ENCODE data around the gene CTBP2.
"Not testable (repeated sequence)": the region's sequence is repeated elsewhere in the genome, so short reads cannot be mapped to it uniquely, and the experiment has no call there.

Gene CTBP2

DNA sequence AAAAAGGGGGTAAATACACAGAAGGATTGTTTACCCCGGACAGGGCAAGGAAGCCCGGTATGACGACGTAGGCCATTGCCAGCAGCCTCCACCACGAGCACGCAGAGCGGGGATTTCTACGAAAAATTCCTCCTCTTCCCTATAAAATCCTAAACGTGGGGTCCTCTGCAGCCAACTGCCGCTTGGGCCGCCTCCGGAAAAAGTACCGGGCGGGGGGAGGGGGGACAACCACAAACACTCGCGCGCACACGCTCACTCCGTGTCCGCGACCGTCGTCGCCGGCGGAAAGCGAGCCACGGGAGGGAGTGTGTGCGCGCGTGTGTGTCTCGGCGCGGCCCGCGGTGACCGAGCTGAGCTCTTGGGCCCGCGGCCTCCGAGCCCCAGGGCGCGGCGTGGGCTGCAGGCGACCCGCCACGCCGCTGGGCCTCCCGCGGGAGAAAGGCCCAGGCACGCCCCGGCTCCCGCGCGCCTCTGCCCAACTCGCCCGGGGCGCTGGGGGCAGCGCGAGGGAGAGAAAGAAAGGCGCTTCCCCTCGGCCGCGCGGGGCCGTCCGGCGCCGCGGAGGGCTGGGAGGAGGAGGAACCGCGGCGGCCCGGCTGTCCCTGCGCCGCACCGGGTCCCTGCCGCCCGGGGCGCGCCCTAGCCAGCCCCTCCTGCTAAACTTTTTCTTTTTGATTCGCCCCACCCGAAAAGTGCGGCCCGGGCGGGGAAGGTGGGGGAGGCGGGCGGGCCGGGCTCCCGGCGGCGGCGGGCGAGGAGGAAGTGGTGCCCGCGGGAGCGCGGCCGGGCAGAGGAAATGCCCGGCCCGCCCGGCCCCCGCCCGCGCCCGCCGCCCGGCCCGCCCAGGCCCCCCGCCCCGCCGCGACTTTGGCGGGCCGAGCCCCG, 1.5 kb downstream of the CTBP2 start:
- no peak for DNase-seq (ENCODE audit: low read depth)

DNA sequence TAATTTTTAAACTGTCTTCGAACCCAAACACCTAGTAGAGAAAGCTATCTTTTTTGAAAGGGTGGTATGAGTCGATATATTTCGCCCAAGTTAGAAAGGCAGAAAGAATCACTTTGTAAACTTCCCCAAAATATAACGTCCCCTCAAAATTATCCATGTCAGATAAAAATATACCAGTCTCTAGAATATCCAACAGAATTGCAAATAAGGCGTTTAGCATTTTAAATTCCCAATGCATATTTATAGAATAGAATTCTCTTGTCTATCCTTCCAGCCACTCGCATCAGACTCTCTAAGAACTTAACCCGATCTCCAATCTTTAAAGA, 2.1 kb downstream of the CTBP2 start:
- DNase-seq (ENCODE audit: low read depth), result no peak

DNA sequence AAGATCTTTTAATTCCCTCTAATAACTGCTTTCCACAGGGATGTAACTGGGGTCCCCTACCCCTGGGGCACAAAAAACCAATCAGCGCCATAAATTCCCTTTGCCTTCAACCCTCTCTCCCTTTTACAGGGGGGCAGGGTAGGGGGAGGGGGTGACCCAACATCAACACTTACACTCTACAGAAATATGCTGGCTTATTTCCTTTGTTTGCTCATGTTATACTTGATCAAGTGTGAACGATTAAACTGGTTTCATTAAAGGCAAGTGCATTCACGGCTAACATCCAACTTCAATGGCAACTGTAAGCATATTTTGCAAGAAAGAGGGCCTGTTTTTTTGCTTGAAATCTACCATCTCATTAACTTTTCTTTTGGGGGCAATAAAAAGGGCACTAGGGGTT, 2.9 kb downstream of the CTBP2 start:
- no peak for DNase-seq (ENCODE audit: low read depth)

DNA sequence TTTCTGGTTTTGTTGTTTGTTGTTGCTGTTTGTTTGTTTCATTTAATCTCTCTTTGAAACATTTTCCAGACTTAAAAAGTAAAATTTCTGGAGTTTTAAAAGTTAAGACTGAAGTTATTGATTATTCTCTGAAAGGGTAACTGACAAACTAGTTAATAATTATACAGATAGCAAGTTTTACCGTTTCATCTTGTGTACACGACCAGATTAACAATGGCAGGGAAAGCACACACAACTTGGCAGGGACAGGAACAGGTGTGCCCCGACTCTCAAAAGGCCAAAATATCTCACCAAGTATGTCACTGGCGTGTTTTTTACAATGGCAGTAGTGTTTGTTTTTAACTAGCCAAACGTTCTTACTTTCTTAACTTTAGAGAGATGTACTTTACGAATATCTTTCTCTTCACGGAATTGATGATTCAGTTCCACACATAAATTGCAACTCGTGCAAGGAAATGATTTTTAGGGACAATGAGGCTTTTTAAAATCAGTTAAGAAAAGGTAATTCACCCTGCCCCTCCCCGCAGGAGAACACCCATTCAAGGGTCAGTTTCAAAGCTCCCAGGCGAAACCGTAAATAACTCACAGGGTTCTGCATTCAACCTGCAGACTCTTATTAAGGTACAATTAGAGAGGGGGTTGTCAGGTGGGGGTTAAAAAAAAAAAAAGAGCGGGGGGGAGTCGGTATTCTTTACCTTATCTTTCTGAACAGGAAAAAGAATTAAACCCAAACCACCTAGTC, 3.5 kb downstream of the CTBP2 start:
- no peak for DNase-seq (ENCODE audit: low read depth)

DNA sequence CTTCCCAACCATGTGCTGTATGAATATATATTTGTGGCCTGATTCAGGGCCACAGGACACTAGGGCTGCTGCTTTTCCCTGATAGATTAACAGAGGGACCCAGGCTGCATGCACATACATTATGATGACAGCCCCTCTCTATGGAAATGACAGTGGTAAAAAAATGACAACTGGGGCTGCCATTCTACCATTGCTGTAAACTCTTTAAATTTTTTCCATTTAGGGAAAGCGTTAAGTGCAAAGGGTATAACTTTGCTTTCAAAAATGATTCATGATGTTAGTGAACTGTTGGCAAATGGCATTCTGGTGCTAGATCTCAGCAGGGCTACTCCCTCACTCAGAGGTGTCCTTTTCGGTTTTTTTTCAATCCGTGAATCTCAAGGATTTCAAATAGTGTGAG, 4.2 kb downstream of the CTBP2 start:
- DNase-seq (ENCODE audit: low read depth), result no peak

DNA sequence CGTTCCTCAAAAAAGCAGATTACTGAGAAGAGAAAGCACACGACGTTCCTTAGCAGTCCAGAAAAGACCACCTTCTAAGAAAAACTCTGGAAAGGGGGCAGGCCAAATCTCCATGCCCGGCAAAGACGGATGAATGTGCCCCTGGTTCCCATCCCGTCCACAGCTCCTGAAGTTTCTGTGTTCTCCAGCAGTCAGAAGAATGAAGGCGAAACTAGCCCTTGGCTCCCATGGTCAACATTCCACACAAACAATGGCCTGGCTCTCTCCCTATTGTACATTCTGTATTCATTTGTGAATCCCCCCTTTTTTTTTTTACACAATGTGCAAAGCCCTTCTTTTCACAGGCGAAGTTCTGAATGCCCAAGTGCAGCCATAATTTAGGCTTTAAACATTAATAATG, 5.3 kb downstream of the CTBP2 start:
- no peak for DNase-seq (ENCODE audit: low read depth)

DNA sequence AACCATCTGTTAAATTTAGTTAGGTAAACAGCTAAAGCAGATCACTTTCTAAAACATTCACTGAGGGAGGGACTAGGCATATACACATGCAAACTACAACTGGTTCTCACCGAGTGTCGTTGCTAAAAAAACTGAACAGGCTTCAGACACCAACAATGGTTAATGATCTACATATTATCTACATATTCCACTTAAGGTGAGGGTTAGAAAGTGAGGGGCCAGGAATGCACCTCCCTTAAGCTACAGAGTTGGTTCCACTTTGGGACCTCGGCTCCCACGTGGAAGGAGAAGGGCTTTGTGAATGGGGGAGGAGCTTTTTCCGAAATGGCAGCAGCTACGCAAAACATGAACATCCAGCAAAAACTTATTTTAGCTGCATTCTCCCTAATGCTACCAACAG, 5.8 kb downstream of the CTBP2 start:
- DNase-seq (ENCODE audit: low read depth), result no peak

DNA sequence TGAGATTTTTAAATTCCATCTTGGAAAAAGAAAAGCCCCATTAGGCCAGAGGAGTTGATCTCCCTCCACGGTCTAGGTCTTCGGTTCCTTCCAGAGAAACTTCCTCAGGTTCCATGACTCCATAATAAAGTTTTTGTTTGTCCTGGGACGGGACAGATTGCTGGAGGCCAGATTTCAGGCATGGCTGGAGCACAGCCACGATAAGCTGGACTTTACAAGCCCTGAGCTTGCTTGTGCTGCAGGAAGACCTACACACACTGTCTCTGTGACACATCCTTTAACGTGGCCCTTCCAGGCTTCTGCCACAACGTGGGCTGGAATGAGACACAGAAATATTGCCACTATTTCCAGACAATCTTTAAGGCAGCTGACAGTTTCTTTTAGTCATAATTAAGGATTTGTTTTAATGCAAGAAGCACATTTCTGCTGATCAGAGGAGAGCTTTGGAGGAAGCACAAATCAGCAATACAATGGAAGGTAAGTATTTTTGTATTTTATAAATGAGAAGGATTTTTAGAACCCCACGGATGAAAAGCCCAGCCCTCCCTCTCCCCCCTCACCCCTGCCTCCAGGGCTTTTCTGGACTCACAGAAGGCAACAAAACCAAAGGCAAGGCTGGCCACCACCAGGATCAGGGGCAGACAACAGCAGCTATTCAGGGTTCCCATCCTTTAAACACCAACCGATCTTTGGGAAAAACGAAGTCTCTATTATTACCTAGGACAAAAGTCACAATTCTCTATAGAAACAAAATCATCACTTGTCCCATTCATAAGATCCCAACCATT, 6.5 kb downstream of the CTBP2 start:
- no peak for DNase-seq (ENCODE audit: low read depth)

DNA sequence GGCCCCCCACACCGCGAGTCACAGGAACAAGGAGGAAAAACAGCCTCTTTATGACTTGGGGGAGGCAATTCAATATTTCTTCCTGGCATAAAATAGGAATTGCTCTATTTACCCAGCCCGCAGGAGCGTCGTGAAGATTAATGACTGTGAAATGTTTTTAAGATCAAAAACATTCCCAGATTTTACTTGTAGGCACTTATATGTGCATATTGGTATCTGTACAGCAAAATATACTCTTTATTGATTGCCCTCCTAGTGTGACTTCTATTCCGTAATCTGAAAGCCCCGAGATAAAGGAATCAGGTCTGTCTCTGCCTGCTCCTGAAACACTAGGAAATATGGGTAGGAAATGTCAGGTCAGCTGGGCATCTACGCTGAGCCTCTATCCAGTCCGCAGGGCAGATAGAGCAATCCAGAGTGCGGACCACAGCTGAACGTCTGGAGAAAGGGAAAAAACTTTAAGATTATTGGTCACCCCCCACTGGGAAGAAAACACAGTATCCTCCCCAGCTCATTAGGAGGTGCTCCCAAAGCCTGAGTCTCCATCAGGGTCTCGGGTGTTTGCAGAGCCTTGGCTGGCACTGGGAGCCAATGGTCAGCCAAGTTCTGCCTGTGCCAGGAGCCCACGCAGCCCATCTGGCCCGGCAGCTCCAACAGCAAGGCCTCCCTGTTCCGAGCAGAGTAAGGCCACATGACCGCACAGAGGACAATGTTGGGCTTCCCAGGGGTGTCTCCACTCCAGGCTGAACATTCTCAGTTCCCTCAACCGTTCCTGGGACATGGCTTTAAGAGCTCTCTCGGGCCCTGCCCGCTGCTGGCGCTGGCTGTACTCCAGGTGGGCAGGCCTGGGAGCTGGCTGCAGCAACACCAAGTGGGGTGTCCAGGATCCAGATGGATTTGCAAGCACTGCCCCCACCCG, 7.7 kb downstream of the CTBP2 start:
- DNase-seq (ENCODE audit: low read depth), result no peak

DNA sequence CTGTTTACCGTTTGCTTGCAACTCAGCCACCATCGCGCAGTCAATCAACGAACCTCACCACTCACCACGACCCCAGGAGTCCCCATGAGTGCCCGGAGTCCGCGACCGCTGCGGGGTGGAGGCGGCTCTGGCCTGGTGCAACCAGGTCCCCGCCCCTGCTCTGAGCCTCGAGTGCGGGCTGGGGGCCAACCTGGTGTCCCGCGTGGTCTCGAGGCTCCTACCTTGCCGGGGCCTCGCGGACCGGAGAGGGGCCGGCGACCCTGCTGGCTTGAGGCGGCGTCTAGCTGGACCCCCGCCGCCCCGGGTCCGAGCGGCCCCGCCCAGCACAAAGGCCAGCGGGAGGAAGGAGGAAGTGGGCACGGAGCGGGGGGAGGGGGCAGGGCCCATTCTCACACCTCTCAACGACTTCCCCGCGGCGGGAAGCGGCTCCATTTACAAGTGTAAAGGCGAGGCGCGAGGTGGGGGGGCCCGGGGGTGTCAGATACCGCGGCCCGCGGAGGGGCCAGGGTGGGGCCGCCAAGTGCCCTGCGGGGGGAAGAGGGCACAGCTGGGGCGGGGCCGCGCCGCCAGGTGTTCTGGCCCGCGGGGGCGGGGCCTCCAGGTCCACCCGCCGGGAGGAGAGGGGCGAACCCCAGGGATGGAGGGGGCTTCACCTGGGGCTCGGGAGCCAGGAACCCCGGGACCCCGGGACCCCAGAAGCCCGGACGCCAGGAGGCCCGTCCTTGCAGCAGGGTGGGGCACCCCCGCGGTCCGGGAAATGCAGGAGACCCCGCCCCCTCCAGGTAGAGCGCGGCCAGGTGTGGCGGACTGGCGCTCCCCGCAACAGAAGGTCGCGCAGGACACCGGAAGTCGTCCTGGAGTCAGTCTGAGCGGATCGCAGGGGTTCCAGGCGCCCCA, 8.6 kb downstream of the CTBP2 start:
- DNase-seq (ENCODE audit: low read depth), result no peak

DNA sequence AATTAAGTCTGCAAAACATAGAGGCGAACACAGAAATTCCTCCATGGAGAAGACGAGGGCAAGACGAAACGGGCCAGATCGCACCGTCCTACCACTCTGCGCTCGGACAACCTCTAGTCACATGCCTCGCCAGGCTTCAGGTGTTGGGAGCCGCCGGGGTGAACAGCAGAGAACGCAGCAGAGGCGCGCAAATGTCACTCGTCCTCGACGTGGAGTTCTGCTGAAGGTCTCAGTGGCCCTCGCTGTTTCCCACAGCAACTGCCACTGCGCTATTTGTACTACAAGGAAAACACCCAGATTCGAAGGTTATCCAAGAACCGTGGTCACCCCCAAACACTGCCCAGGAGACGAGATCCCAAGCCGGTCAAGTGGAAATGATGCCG, 9.2 kb downstream of the CTBP2 start:
- no peak for DNase-seq (ENCODE audit: low read depth)

DNA sequence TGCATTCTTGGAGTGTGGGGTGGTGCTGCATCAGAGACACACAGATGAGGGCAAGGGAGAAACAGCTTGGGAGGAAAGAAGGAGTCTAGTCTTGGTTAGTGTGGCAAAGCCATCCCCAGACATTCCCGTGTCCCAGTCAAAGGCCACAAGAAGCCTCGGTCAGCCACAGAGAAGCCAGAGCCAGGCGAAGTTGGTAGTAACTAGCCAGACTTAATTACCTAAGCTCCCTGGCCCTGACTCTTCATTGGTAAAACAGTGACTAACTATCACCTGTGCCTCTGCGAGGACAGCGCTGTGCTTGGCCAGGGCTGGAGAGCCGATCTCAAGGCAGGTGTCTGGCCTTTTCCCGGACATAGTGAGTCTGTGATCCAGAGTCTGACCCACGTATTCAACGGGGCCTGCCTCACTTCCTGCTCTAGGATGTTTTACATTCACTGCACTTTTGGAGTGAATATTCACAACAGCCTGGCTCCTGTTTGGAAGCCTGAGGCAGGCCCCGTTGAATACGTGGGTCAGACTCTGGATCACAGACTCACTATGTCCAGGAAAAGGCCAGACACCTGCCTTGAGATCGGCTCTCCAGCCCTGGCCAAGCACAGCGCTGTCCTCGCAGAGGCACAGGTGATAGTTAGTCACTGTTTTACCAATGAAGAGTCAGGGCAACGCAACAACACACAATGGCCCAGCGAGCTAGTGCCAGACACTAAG, 9.8 kb downstream of the CTBP2 start:
- not testable (repeated sequence) for DNase-seq (ENCODE audit: low read depth)

DNA sequence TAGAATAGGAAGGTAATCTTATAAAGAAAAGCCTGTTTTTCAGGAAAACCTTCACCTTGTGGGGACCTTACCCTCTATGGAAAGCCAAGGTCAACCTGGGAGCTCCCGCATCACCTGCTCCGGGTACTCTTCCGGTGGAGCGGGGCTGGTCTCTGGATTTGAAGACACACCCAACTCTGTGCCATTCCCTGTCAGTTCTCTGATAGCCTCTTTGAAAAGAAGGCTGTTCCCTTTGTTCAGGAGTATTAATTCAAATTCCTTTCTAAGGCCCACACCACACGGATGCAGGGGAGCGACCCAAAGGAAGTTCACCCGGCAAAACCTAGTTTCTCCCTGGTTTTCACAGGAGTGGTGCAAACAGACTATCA, 10.7 kb downstream of the CTBP2 start:
- DNase-seq (ENCODE audit: low read depth), result no peak

DNA sequence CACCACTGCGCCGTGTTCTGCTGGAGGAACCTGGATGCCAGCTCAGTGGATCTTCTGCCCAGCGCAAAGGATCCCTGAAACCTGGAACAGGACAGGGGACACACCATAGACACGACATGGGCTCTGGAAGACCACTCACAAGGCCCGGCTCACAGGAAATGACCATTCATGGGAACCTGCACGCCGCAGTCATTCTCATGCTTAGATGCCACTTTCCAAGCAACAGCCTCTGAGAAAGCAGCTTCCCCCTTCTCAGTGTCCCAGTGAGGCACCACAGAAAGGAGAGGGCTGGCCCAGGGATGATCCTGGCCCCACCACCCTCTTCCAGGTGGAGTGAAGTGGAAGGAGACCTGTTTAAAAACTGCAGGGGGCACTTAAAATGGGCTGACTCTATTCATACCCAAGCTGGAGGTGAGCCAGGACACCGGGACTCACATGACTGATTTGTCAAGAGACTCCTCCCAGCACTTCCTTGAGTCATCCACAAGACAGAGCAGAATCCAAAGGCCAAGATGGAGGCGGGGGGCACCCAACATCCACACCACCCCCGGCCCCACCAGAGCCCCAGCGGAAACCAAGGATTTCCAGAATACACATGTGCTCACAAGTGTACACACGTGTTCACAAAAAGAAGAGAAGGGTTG, 11.2 kb downstream of the CTBP2 start:
- no peak for DNase-seq (ENCODE audit: low read depth)

DNA sequence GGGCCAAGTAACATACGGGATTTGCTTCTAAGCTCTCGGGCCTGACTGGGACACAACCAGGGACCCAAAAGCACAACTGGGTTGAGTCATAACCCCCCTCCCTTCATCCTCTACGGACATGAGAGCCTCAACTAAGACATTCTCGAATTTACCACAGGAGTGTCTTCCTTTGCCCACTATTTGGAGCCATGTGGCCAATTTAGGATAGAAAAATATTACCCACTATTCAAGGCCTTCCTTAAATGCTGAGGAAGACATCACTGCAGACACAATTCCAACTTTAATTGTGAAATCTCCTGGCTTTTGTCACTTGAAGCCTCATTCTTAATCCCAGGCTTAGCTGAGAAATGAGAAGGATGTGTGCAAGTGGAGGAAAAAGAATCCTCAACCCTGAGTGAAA, 11.8 kb downstream of the CTBP2 start:
- no peak for DNase-seq (ENCODE audit: low read depth)

DNA sequence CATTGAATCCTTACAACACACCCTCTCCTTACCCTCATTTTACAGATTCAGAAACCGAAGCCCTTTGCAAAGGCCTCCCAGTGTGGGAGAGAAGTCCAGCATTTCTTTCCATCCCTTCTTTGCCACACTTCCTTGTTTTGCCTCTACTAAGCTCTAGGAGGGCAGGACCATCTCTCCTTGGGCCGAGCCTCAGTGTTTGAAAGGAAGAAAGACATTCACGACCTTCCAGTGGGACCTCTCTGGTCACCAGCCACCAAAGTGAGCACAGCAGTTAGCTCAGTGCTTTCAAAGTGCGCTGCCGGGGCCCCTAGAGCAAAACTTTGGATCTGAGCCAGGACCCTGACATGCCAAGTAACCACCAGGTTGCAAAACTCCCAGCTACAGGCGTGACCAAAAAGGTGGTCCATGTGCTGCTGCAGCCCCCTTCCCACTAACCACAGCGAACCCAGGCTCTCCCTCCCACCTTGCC, 12.4 kb downstream of the CTBP2 start:
- no peak for DNase-seq (ENCODE audit: low read depth)

DNA sequence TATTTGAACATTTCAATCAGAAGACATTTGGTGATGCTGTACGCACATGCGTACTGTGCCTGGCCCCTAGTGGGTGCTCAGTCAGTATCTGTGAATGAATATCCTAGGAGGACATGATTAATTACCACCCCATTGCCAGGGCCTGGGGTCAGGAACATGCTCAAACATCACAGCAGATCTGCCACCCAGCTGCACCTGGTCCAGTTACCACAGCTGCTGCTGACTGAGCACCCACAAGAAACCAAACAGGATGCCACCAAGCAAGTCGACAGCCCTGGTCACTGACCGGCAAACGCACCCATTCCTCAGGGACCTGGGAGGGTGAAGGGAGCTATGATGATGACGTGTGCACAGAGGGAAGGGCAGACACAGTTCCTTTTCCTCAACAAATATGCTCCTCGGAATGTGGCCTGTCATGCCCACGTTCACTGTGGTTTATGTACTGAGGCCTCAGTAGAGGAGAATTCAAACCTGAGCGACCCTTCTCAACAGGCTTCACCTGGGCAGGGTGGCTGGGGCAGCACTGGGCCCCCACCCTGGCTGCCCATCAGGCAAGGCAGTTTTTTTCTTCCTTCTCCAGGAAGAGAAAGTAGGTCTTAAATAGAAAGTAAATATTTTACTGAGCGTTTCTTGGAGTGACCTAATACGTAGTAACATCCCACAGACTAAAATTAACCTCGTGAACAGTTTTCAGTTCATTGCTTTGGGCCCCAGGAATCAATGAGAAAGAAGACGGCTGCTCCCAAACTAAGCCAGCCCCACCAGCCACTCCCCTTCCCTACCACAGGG, 13.4 kb downstream of the CTBP2 start:
- no peak for DNase-seq (ENCODE audit: low read depth)

DNA sequence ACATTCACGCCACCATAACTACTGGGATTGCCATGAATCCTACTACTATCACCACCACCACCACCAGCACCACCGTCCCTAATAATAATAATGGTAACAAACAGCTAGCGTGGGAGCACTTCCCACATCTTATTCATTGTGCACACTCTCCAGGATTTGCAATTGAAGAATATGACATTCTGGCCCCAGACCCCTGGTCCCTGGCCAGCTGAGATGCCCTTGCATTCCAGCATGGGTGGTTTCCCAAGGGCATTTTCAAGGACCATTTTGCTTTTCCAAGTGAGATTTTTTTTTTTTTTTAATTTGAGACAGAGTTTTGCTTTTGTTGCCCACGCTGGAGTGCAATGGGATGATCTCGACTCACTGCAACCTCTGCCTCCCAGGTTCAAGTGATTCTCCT, 14.7 kb downstream of the CTBP2 start:
- no peak for DNase-seq (ENCODE audit: low read depth)

All from stimulated activated CD8-positive, alpha-beta memory T cell treated with anti-CD3 and anti-CD28 coated beads, Interleukin-12 subunit alpha, Interleukin-12 subunit beta, amount 100 ng/mL, for 4 hours (primary cell).